MCF 10A (cell line): Measurements from ENCODE around the gene ZNRD2. TPM values are rescaled to one million over a fixed set of nuclear protein-coding genes. Genes with fewer than 3 reads are reported as not detected.

ENCODE experiments used
- total RNA-seq: library from RNA; stranded (reverse); gene quantifications from 2 replicates; pipeline ENCODE4 v1.2.3, GENCODE V29; 2022

The ZNRD2 gene
- total RNA-seq, 1 experiment from 2014 or later = 65.4 TPM

Other genes starting within 250 kb of the ZNRD2 start
- 83.9 and 86.6 TPM in 2 replicates for gene DPF2, start 236.6 kb upstream of the ZNRD2 start, total RNA-seq
- gene TIGD3, start 215.7 kb upstream of the ZNRD2 start, total RNA-seq = 0.14 TPM in 1 of 2 replicates, not detected in the other
- gene SLC25A45, start 187.8 kb upstream of the ZNRD2 start, total RNA-seq = 3.9 and 4.9 TPM in 2 replicates
- 18.9 and 21.7 TPM in 2 replicates for gene FRMD8, start 183.8 kb upstream of the ZNRD2 start, total RNA-seq
- 1,026 and 1,292 TPM in 2 replicates for gene NEAT1, start 147.7 kb upstream of the ZNRD2 start, total RNA-seq
- gene MALAT1, start 71.4 kb upstream of the ZNRD2 start, total RNA-seq = 10,851 and 12,068 TPM in 2 replicates
- 70.9 and 75.5 TPM in 2 replicates for gene SCYL1, start 45.4 kb upstream of the ZNRD2 start, total RNA-seq
- gene LTBP3, start 12.1 kb upstream of the ZNRD2 start, total RNA-seq = 10.6 and 11.0 TPM in 2 replicates
- 16.7 and 21.6 TPM in 2 replicates for gene FAM89B, start 2.1 kb downstream of the ZNRD2 start, total RNA-seq
- 31.3 and 40.6 TPM in 2 replicates for gene EHBP1L1, start 5.6 kb downstream of the ZNRD2 start, total RNA-seq
- gene KCNK7, start 25.3 kb downstream of the ZNRD2 start, total RNA-seq = 0.25 TPM in 1 of 2 replicates, not detected in the other
- gene MAP3K11, start 43.7 kb downstream of the ZNRD2 start, total RNA-seq = 35.2 and 39.7 TPM in 2 replicates
- gene PCNX3, start 45.3 kb downstream of the ZNRD2 start, total RNA-seq = 40.9 and 45.8 TPM in 2 replicates
- gene SIPA1, start 67.6 kb downstream of the ZNRD2 start, total RNA-seq = 4.9 TPM in 2 replicates
- gene RELA, start 92.4 kb downstream of the ZNRD2 start, total RNA-seq = 82.1 and 83.0 TPM in 2 replicates
- gene KAT5, start 141.8 kb downstream of the ZNRD2 start, total RNA-seq = 37.6 and 48.1 TPM in 2 replicates
- gene RNASEH2C, start 150.3 kb downstream of the ZNRD2 start, total RNA-seq = 27.4 and 35.7 TPM in 2 replicates
- 12.9 and 14.4 TPM in 2 replicates for gene AP5B1, start 210.5 kb downstream of the ZNRD2 start, total RNA-seq
- not detected in 2 replicates for gene OVOL1, start 216.6 kb downstream of the ZNRD2 start, total RNA-seq